ENCODE results near the gene OTOGL.

GRCh38 chr12:80173083-80173864, 73.9 kb downstream of the OTOGL start:
- TF ChIP-seq, protein P1, sequence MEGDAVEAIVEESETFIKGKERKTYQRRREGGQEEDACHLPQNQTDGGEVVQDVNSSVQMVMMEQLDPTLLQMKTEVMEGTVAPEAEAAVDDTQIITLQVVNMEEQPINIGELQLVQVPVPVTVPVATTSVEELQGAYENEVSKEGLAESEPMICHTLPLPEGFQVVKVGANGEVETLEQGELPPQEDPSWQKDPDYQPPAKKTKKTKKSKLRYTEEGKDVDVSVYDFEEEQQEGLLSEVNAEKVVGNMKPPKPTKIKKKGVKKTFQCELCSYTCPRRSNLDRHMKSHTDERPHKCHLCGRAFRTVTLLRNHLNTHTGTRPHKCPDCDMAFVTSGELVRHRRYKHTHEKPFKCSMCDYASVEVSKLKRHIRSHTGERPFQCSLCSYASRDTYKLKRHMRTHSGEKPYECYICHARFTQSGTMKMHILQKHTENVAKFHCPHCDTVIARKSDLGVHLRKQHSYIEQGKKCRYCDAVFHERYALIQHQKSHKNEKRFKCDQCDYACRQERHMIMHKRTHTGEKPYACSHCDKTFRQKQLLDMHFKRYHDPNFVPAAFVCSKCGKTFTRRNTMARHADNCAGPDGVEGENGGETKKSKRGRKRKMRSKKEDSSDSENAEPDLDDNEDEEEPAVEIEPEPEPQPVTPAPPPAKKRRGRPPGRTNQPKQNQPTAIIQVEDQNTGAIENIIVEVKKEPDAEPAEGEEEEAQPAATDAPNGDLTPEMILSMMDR (IDR thresholded peaks at IDR 0.05; ENCODE audit: low read depth, low read length, poor library complexity, severe bottlenecking): no peak
- no peak for TF ChIP-seq EZH2phosphoT487 (IDR thresholded peaks at IDR 0.05; ENCODE audit: borderline replicate concordance, low read length)
